Kidney capillary endothelial cell (primary cell): ENCODE measurements around the gene EYA2.
"Not testable (repeated sequence)": the region's sequence is repeated elsewhere in the genome, so short reads cannot be mapped to it uniquely, and the experiment has no call there.

Source experiments
- DNase-seq: peaks from one replicate; pipeline ENCODE4 v3.0.0-alpha.2; 2018; ENCODE audit warnings: low spot score

The EYA2 gene

GRCh38 chr20:46897328-46897880 lies 2.8 kb downstream of the EYA2 start:
- no peak for DNase-seq

- DNase-seq: no peak
Observed at GRCh38 chr20:46898423-46898822, 3.8 kb downstream of the EYA2 start.

DNA sequence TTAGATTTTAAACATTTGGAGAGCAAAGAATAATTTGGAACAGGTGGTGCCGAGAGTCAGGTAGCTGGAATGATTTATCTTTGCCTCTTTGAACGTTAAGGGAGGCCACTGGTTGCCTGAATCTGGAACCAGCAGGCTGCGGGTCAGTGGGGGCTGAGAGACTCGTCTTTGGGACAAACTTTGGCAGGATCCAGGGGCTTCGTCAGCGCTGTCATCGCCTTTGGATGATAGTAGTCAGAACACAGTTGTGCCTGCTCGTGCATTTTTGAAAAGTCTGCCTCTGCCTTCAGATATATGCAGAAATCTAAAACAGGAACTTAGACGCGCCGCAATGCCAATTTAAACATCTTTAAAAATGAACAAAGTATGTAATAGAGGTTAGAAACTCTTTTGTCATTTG lies 5.0 kb downstream of the EYA2 start:
- DNase-seq: no peak

DNA sequence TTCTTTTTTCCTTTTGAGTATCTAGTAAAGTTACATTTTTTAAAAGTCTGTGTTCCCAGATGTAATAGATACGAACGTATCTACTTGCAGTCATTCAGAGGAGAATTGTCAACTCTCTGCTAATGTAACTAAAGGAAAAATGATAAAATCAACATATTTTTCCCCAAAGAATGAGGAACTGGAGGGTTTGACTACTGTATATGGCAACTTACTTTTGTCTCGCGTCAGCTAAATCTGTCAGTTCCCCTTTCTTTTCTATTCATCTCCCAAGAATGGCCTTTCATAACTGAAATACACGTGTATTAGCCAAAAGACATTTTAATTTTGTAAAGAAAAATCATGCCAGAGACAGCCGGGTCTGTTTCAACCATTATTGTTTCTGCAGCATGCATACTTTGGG lies 5.4 kb downstream of the EYA2 start:
- no peak for DNase-seq

DNA sequence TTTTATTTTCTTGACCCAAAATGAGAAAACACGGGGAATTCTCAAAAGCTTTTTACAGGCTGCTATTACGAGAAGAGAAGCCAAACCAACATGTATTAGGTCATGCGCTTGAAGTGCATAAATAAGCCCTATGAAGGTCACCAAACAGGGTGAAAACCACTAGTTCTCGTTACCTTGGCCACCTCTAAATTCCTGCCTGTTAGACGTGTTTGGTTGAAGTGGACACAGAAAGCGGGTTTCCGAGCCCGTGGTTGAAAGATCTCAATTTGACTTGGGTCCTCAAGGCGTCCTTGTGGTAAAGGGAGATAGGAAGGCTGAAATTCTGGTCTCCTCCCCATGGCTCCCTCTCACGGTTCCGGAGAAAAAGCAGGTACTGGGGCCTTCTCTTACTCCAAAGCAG lies 6.2 kb downstream of the EYA2 start:
- no peak for DNase-seq

GRCh38 chr20:46901638-46902037 lies 7.0 kb downstream of the EYA2 start:
- DNase-seq: no peak

DNA sequence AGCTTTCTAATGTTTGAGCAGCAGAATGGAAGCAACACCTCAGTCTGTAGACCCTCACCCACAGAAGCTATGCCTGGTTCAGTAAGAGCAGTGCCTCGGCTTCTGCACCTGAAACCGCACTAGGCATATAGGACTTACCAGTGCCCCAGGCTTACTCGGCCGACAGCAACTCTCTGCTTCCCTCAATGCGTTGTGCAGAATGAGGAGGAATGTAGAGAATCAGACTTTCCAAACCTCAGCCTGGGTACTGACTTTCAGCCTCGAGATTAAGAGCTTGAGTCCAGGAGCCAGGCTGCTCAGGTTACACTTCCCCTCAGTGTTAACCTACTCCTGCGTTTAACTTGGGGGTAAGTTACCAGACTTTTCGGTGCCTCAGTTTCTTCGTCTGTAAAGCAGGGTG lies 8.6 kb downstream of the EYA2 start:
- DNase-seq: no peak

DNA sequence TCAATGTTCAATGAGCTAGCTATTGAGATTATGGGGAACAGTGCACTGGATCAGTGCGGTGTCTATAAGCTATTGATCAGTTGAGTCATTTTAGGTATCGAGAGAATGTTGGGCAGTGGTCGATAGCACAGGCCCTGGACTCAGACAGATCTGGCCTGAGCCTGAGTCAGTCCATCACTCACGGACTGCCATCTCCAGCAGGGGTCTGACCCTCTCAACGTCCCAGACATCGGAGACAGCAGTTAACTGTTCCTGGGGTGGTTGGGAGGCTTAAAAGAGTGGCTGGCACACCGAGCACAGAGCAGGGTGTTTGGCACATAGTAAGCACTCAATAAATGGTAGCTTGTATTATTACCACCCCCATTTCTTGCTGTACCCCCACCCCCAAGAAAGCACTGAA lies 9.3 kb downstream of the EYA2 start:
- DNase-seq: no peak

- DNase-seq: no peak
Observed at GRCh38 chr20:46905364-46906125, 10.9 kb downstream of the EYA2 start.

DNA sequence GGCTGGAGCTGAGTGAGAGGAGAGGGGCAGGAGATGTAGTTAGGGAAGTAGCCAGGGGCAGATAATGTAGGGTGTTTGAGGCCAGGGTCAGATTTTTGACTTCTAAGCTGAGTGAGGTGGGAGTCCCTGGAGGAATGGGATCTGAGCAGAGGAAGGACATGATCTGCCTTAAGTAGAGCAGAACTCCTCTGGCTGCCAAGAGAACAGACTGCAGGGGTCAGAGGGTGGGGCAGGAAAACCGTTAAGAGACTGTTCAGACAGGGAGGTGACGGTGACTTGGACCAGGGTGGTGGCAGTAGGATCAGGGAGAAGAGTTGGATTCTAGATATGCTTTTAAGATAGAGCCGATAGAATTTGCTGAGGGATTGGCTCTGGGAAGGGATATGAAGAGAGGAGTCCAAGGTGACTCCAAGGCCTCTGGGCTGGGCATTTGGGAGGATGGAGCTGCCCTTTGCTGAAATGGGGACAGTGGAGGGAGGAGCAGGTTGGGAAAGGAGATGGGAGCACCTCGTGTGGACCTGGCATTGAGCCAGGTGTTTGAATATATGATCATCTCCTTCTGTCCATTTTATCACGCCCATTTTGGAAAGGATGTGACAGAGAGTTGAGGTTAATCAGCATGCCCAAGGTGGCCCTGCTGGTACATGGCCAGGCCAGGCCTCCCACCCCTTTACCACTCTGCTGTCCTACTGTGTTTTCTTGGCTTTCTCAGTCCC lies 18.8 kb downstream of the EYA2 start:
- no peak for DNase-seq

GRCh38 chr20:46914789-46915379 lies 20.2 kb downstream of the EYA2 start:
- no peak for DNase-seq

DNA sequence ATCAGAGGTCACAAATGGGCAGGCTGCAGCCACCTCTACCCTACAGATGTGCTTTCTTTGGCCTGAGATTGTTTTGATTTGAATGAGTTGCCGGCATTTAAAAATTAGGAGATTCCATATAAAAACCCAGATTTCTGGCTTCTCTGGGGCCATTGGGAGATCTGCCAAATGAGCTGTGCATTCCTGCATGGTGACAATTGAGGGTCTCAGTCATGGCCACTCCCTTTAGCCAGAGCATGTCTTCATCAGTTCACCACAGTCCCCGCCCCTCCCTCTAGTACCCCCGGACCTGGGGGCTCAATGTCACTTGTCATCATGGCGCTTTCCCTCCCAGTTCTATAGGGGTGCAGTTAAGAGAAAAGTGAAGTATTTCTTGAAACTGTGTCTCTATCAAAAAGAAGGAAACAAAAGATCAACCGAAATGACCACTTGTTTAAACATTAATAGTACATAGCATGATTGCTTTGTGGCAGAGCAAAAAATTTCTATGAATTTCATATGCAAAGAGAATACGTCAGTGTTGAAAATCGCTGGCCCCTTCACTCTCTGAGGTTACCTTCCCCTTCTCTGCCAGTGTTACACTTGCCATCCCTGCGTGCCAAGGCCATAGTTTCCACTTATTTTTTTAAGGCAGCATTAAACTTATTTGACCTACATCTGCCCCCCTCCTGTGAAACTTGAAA lies 21.1 kb downstream of the EYA2 start:
- no peak for DNase-seq

- no peak for DNase-seq
Observed at GRCh38 chr20:46916258-46916603, 21.6 kb downstream of the EYA2 start.

DNA sequence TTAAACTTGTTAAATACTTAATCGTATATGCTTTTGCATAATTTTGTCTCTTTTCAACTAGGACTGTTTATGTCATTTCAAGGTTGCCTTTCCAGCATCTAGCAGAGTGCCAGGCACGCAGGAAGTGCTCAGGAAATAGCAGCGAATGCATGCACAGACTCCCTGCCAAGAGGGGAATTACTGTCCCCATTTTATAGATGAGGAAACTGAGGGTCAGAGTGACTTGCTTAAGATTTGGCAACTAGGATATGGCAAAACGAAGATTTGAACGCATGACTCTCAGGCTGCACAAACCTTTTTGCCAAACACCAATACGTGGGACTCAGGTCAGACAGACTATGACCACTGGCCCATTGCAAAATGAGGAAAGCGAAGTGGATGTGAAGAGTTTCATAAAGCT lies 22.5 kb downstream of the EYA2 start:
- no peak for DNase-seq

- DNase-seq: no peak
Observed at GRCh38 chr20:46920114-46920513, 25.5 kb downstream of the EYA2 start.

- not testable (repeated sequence) for DNase-seq
Observed at GRCh38 chr20:46922841-46923240, 28.2 kb downstream of the EYA2 start.

- DNase-seq: no peak
Observed at GRCh38 chr20:46923550-46923949, 28.9 kb downstream of the EYA2 start.

DNA sequence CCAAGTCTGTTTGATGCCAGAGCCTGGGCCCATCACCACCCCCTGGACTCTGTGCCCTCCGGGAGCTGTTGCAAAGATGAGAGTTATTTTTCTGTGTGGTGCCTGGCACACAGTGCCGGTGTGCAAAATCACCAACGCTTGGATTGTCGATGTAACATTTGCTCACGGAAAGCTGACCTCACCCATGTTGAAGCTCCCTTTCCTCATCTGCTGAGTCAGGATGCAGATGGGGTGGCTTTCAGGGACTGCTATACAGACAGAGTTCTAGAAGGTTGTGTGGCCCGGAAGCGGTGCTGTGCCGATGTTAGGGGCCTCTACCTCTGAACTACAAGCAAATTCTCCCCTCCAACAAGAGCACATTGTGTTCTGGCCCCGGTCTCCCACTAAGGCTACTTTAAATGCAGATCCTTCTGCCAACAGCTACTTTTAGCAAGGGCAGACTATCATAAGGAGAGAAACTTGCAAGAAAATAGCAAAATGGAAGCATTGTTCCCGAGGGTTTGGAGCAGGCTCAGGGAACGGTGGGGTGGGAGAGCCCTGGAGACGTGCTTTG lies 34.0 kb downstream of the EYA2 start:
- DNase-seq: no peak

DNA sequence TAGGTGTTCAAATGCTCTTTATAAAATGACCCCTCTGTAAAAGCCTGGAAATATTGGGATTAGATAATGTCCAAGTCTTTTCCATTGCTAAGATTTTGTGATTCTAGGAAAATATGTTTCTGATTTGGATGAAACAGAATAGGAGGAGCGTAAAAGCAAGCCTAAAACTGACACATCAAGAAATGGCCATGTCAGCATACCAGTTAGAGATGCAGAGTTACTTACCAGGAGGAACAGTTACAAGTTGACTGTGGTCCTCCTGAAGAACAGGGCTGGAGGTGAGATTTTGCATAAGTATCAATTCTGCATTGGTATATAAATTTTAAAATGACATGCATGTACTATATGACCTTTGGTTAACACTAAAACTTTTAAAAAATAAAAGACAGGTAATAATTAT lies 35.3 kb downstream of the EYA2 start:
- DNase-seq: no peak

DNA sequence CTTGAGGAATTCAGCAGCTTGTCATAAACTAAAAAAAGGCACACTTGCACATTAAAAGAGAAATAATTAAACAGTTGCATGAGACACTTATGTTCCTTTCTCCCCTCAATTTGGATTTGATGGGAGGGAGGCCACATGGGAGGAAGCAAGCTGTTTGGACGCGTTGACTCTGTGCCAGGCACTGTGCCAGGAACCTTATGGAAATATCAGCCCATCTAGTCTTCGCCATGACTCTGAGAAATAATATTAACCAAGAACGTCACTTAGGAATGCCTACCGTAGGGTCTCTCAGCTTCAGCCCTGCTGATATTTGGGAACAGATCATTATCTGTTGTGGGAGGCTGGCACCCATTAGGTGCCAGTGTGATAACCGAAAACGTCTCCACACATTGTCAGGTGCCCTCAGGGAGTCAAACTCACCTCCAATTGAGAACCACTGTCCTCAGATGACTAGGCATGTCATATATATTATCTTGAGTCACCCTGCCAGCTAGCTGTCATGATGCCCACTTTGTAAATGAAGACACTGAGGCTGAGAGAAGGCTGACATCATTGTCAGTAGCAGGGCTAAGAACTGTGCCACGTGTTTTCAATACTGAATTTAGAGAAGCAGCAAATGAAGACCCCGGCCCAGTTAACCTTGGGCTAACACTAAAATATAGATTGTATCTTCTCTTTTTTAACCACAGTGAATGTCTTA lies 36.1 kb downstream of the EYA2 start:
- no peak for DNase-seq

DNA sequence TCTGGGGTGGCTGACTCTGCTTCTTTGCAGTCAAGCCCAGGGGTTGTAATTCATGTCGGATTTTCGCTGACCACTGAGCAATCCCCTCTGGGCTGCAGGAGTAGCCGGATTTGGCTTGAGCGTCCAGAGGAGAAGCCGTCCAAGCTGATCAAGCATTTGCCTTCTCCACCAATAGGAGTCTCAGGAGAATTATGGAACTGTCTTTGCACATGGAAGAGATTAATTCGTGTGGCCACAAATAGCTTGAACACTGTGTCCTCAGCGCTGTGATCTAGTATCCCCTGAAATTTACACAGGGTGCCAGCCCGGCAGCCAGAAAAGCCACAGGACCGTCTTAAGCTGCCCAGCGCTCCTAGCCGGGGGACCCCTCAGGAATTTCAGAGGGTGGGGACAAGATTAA lies 37.1 kb downstream of the EYA2 start:
- no peak for DNase-seq

- DNase-seq: not testable (repeated sequence)
Observed at GRCh38 chr20:46932439-46932838, 37.8 kb downstream of the EYA2 start.
